ENCODE measurements around the gene FERMT1.

GRCh38 chr20:6074784-6075183 is 48.0 kb downstream of the FERMT1 start:
- TF ChIP-seq CTCF (IDR thresholded peaks at IDR 0.05) (no peak), EZH2 (IDR thresholded peaks at IDR 0.05; ENCODE audit: borderline replicate concordance, insufficient read depth, low read depth, low read length, poor library complexity, severe bottlenecking) (no peak)

Data from B cell (primary cell).